ENCODE measurements around the gene YIF1B. TPM values are rescaled to one million over a fixed set of nuclear protein-coding genes. Genes with fewer than 3 reads are reported as not detected.

YIF1B gene
- total RNA-seq, 1 experiment from 2014 or later = 73.2 TPM

DNA sequence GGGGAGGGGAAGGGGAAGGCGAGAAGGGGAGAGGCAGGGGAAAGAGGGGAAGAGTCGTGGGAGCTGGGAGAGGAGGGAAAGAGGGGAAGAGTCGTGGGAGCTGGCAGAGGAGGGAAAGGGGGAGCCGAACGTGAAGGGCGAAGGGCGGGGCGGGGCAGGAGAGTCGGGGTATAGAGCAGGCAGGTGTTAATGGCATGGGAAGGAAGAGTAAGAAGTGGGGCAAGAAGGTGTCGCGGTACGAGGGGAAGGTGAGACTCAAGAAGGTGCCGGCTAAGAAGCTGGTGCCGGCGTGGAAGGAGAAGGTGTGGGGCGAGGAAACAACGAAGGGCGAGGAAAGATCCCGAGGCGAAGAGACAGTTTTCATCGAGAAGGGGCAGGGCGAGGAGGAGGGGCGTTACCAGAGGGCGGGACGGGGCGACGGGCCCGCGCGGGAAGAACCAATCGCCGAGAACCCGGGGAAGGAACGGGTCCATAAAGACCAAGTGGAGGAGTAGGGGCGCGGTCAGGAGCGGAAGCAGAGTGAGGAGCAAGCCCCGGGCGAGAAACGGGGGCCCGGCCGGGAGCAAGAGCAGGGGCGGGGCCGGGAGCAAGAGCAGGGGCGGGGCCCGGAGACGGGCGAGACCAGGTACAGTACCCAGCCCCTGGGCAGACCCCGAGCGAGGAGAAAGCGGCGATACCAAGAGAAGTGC lies 20.3 kb upstream of the YIF1B start:
- H4K8ac ChIP-seq (replicated peaks; ENCODE audit: insufficient read length, low read depth, low read length) = no peak overlapping the region
- H2AFZ ChIP-seq (ENCODE audit: low read length) = peak overlapping the region; percentile 22
- H2BK15ac ChIP-seq (ENCODE audit: low read depth, low read length) = no peak overlapping the region
- H2BK120ac ChIP-seq (ENCODE audit: low read depth, low read length, poor library complexity, severe bottlenecking) = no peak overlapping the region
- peaks cover 3% of the 10 kb centered on the region; the same call in 1 of the 2 replicates for H3K4me1 ChIP-seq (ENCODE audit: insufficient read depth, low read length)
- H3K23me2 ChIP-seq (ENCODE audit: insufficient read length, low read depth, low read length, poor library complexity, severe bottlenecking) = peaks cover 13% of the 10 kb centered on the region
- no peak overlapping the region for H3K56ac ChIP-seq (ENCODE audit: insufficient read length, low read depth, low read length)
- WGBS (ENCODE audit: extremely low coverage, insufficient read length, low lambda C conversion rate) = no CpG with 5 or more reads among the region's 52 CpGs
- no peak overlapping the region for H4K91ac ChIP-seq (ENCODE audit: insufficient read length, low read depth, low read length)
- H2BK12ac ChIP-seq (ENCODE audit: insufficient read length, low read depth, low read length) = no peak overlapping the region
- no peaks in the 10 kb centered on the region for H3K9me3 ChIP-seq (ENCODE audit: control insufficient read depth, low read depth, low read length)
- no peaks in the 10 kb centered on the region; a peak in 1 of 7 replicates for H3K36me3 Mint-ChIP-seq (ENCODE audit: insufficient read depth in 1 of 3, low read depth in 3 of 3)
- H3K27ac ChIP-seq (ENCODE audit: insufficient read length, low read depth, low read length) = no peak overlapping the region
- H3K4ac ChIP-seq (ENCODE audit: low read depth, low read length) = no peak overlapping the region
- H3K23ac ChIP-seq (ENCODE audit: insufficient read length, low read depth, low read length) = no peak overlapping the region
- H3K27me3 Mint-ChIP-seq (ENCODE audit: low read depth) = no peaks in the 10 kb centered on the region; the same call in none of the 2 replicates
- peak overlapping the region; percentile 97 for H3K4me2 ChIP-seq (ENCODE audit: insufficient read depth, insufficient read length, low read length)
- no peak overlapping the region for H4K5ac ChIP-seq (ENCODE audit: insufficient read length, low read depth, low read length)
- no peak overlapping the region for H2BK20ac ChIP-seq (ENCODE audit: low read depth, low read length, poor library complexity, severe bottlenecking)
- no peaks in the 10 kb centered on the region for H3K79me1 ChIP-seq (ENCODE audit: insufficient read depth, low read depth, low read length, poor library complexity, severe bottlenecking)
- H3K4me3 Mint-ChIP-seq = peak overlapping the region; percentile 87 to 96
- no peaks in the 10 kb centered on the region for H3K79me2 ChIP-seq (ENCODE audit: insufficient read depth, low read length)
- no peak overlapping the region for H3K14ac ChIP-seq (ENCODE audit: insufficient read depth, low read length)
- no peak overlapping the region for H3T11ph ChIP-seq (ENCODE audit: low read length)
- H3K9ac ChIP-seq (ENCODE audit: extremely low read depth, insufficient read length, low read length) = no peak overlapping the region
- no peak overlapping the region for H3K18ac ChIP-seq (ENCODE audit: insufficient read length, low read depth, low read length)
- H2BK5ac ChIP-seq (ENCODE audit: insufficient read length, low read length) = no peak overlapping the region
- DNase-seq = peak; percentile 98
- no peaks in the 10 kb centered on the region for H3K9me3 Mint-ChIP-seq
- H3K27ac Mint-ChIP-seq = peak overlapping the region; percentile 10 to 92 (median 88); a peak in 6 of 7 replicates
- TF ChIP-seq, protein P1, sequence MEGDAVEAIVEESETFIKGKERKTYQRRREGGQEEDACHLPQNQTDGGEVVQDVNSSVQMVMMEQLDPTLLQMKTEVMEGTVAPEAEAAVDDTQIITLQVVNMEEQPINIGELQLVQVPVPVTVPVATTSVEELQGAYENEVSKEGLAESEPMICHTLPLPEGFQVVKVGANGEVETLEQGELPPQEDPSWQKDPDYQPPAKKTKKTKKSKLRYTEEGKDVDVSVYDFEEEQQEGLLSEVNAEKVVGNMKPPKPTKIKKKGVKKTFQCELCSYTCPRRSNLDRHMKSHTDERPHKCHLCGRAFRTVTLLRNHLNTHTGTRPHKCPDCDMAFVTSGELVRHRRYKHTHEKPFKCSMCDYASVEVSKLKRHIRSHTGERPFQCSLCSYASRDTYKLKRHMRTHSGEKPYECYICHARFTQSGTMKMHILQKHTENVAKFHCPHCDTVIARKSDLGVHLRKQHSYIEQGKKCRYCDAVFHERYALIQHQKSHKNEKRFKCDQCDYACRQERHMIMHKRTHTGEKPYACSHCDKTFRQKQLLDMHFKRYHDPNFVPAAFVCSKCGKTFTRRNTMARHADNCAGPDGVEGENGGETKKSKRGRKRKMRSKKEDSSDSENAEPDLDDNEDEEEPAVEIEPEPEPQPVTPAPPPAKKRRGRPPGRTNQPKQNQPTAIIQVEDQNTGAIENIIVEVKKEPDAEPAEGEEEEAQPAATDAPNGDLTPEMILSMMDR (conservative IDR thresholded peaks at IDR 0.05) = no peak
- H4K20me1 ChIP-seq (ENCODE audit: control insufficient read depth, insufficient read depth, insufficient read length) = no peaks in the 10 kb centered on the region
- no peaks in the 10 kb centered on the region for H3K27me3 ChIP-seq (ENCODE audit: insufficient read depth, low read length)
- no peak overlapping the region for H2AK5ac ChIP-seq (ENCODE audit: insufficient read length, low read length)
- H3K4me1 Mint-ChIP-seq = peaks cover 12 to 14% of the 10 kb centered on the region in 2 experiments
